MM.1S (cell line): ENCODE data around the gene ATXN1.

Experiments
- DNase-seq: peaks from one replicate; pipeline ENCODE4 v3.0.0-alpha.2; 2015
- H2AFZ ChIP-seq: fragments of 300-600 bp; sonication (generic); 2 replicates; pipeline ENCODE4 v1.6.0; 2016; ENCODE audit warnings: antibody characterized with exemption, low read length
- H3F3A ChIP-seq: fragments of 300-600 bp; sonication (generic); 2 replicates; pipeline ENCODE4 v1.6.1; 2016; ENCODE audit warnings: mild to moderate bottlenecking, antibody characterized with exemption, low read length, moderate library complexity, mixed read lengths; ENCODE audit not compliant: insufficient read depth
- H3K27ac ChIP-seq: fragments of 300-600 bp; sonication (generic); 2 replicates; pipeline ENCODE4 v1.5.1; 2016; ENCODE audit warnings: mild to moderate bottlenecking, low read length
- H3K27me3 ChIP-seq: fragments of 300-600 bp; sonication (generic); replicated peaks from 2 replicates; pipeline ENCODE4 v1.6.0; 2016; ENCODE audit warnings: low read length; ENCODE audit not compliant: insufficient read depth
- H3K36me3 ChIP-seq: fragments of 300-600 bp; sonication (generic); replicated peaks from 2 replicates; pipeline ENCODE4 v1.6.1; 2016; ENCODE audit warnings: mild to moderate bottlenecking, low read length, mixed read lengths; ENCODE audit not compliant: insufficient read depth
- H3K4me1 ChIP-seq: fragments of 300-600 bp; sonication (generic); 2 replicates; pipeline ENCODE4 v1.6.1; 2016; ENCODE audit warnings: low read length, mixed read lengths
- H3K4me2 ChIP-seq: fragments of 300-600 bp; sonication (generic); 2 replicates; pipeline ENCODE4 v1.6.0; 2016; ENCODE audit warnings: low read depth, low read length
- H3K4me3 ChIP-seq: fragments of 300-600 bp; sonication (generic); 2 replicates; pipeline ENCODE4 v1.5.1; 2016; ENCODE audit warnings: low read length, mixed read lengths
- H3K79me2 ChIP-seq: fragments of 300-600 bp; sonication (generic); 2 replicates; pipeline ENCODE4 v1.6.1; 2016; ENCODE audit warnings: mixed run types, low read length, mixed read lengths
- H3K9ac ChIP-seq: fragments of 300-600 bp; sonication (generic); 2 replicates; pipeline ENCODE4 v1.6.1; 2016; ENCODE audit warnings: low read length, mixed read lengths
- H3K9me2 ChIP-seq: fragments of 300-600 bp; sonication (generic); replicated peaks from 2 replicates; pipeline ENCODE4 v1.6.1; 2016; ENCODE audit warnings: mild to moderate bottlenecking, low read length, mixed read lengths; ENCODE audit not compliant: insufficient read depth
- H3K9me3 ChIP-seq: fragments of 300-600 bp; sonication (generic); replicated peaks from 2 replicates; pipeline ENCODE4 v1.6.1; 2016; ENCODE audit warnings: mild to moderate bottlenecking, low read length, mixed read lengths; ENCODE audit not compliant: insufficient read depth
- H4K20me1 ChIP-seq: fragments of 300-600 bp; sonication (generic); 2 replicates; pipeline ENCODE4 v1.6.1; 2016; ENCODE audit warnings: mild to moderate bottlenecking, low read length, moderate library complexity, mixed read lengths; ENCODE audit not compliant: insufficient read depth
- CTCF ChIP-seq: fragments of 300-600 bp; sonication (generic); IDR thresholded peaks from 2 replicates; pipeline ENCODE4 v1.5.1; 2016; ENCODE audit warnings: antibody characterized with exemption, low read length, mixed read lengths
- EZH2 ChIP-seq: fragments of 300-600 bp; sonication (generic); optimal IDR thresholded peaks from 2 replicates; pipeline ENCODE3; 2017; ENCODE audit warnings: low read depth, mild to moderate bottlenecking, antibody characterized with exemption, low read length, mixed read lengths
- EZH2phosphoT487 ChIP-seq: fragments of 300-600 bp; sonication (generic); IDR thresholded peaks from 2 replicates; pipeline ENCODE4 v1.6.1; 2018; ENCODE audit warnings: antibody characterized with exemption, low read length

Gene ATXN1

DNA sequence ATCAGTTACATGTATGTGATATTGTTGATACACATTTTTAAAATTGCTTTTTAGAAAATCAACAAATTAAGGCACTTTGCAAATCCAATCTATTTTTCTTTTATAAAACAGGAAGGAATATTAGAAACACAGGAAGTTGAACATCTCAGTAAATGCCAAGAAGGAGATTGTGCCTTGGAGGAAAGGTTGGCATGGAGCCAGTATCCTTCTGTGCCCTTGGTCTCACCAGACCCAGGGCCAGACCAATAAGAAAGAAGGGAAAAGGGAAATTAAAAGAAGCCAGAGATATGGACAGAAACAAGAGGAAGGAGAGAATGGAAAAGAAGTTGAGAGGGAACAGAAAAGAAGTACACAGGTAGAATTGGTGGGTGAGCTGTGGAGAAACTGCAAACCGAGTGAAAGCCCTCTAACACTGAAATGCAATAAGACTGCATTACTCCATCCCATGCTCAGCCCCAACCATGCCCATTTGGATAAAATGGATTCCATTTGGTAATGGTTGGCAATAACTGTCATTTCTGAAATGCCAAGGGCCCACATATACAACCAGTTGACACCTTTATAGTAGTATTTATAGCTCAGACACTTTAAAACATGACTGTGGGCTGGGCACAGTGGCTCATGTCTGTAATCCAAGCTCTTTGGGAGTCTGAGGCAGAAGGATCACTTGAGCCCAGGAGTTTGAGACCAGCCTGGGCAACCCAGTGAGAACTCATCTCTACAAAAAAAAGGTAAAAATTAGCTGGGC, 389.1 kb downstream of the ATXN1 start:
- H3F3A ChIP-seq, result no peaks in the 10 kb centered on the region
- no peak overlapping the region for H3K27ac ChIP-seq
- no peak overlapping the region for H2AFZ ChIP-seq
- no peaks in the 10 kb centered on the region for H3K9me2 ChIP-seq
- H3K4me1 ChIP-seq, result no peaks in the 10 kb centered on the region
- TF ChIP-seq CTCF (no peak), EZH2phosphoT487 (no peak), EZH2 (no peak)
- no peaks in the 10 kb centered on the region for H3K79me2 ChIP-seq
- H3K27me3 ChIP-seq, result no peaks in the 10 kb centered on the region
- no peak for DNase-seq
- H3K4me2 ChIP-seq, result no peak overlapping the region
- no peaks in the 10 kb centered on the region for H3K36me3 ChIP-seq
- no peaks in the 10 kb centered on the region for H3K9me3 ChIP-seq
- no peaks in the 10 kb centered on the region for H4K20me1 ChIP-seq
- H3K4me3 ChIP-seq, result no peak overlapping the region
- no peak overlapping the region for H3K9ac ChIP-seq

DNA sequence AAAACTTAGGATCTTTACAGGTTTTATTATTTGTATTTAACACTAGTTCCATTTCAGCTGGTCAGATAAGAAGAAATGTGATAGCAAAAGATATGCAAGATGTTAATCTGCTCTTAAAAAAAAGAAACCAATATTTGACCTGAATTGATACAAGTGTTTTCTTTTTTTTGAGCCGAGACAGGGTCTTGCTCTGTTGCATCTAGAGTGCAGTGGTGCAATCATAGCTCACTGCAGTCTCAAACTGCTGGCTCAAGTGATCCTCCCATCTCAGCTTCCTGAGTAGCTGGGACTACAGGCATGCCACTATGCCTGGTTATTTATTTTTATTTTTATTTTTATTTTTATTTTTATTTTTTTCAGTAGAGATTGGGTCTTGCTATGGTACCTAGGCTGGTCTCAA, 389.9 kb downstream of the ATXN1 start:
- Histone ChIP-seq H3F3A (no peaks in the 10 kb centered on the region), H3K9me3 (no peaks in the 10 kb centered on the region), H3K79me2 (no peaks in the 10 kb centered on the region), H3K27ac (no peak overlapping the region), H2AFZ (no peak overlapping the region), H3K4me3 (no peak overlapping the region), H3K36me3 (no peaks in the 10 kb centered on the region), H3K9ac (no peak overlapping the region), H3K4me1 (no peaks in the 10 kb centered on the region), H3K4me2 (no peak overlapping the region), H4K20me1 (no peaks in the 10 kb centered on the region), H3K27me3 (no peaks in the 10 kb centered on the region), H3K9me2 (no peaks in the 10 kb centered on the region)
- TF ChIP-seq CTCF (no peak), EZH2phosphoT487 (no peak), EZH2 (no peak)
- no peak for DNase-seq

- Histone ChIP-seq H3K27me3 (no peaks in the 10 kb centered on the region), H3K36me3 (no peaks in the 10 kb centered on the region), H3K9me2 (no peaks in the 10 kb centered on the region), H3K9ac (no peak overlapping the region), H3K9me3 (no peaks in the 10 kb centered on the region), H3K4me1 (no peaks in the 10 kb centered on the region), H3K79me2 (no peaks in the 10 kb centered on the region), H4K20me1 (no peaks in the 10 kb centered on the region), H2AFZ (no peak overlapping the region), H3K27ac (no peak overlapping the region), H3K4me2 (no peak overlapping the region), H3K4me3 (no peak overlapping the region), H3F3A (no peaks in the 10 kb centered on the region)
- no peak for DNase-seq
- TF ChIP-seq EZH2phosphoT487, result no peak
- no peak for TF ChIP-seq EZH2
- no peak for TF ChIP-seq CTCF
Measured at GRCh38 chr6:16370943-16371342, 390.3 kb downstream of the ATXN1 start.
